ENCODE measurements around the gene SIGLEC14.
A peak's percentile ranks its signal among the peaks of the same experiment; 100 is the strongest.

SIGLEC14 gene

GRCh38 chr19:51614789-51615188 is 31.8 kb downstream of the SIGLEC14 start:
- no peak for DNase-seq

GRCh38 chr19:51610576-51610975 is 36.0 kb downstream of the SIGLEC14 start:
- no peak for DNase-seq

- peak; percentile 63 for DNase-seq
These were observed 38.6 kb downstream of the SIGLEC14 start for GRCh38 chr19:51607920-51608562.

GRCh38 chr19:51607077-51607476 is 39.5 kb downstream of the SIGLEC14 start:
- DNase-seq, result no peak

GRCh38 chr19:51602189-51602854 is 44.3 kb downstream of the SIGLEC14 start:
- DNase-seq, result no peak

GRCh38 chr19:51600940-51601580 is 45.6 kb downstream of the SIGLEC14 start:
- DNase-seq, result no peak

- no peak for DNase-seq
These were observed 47.5 kb downstream of the SIGLEC14 start for GRCh38 chr19:51599084-51599483.

GRCh38 chr19:51598159-51598915 is 48.3 kb downstream of the SIGLEC14 start:
- DNase-seq, result no peak

- DNase-seq, result no peak
These were observed 51.1 kb downstream of the SIGLEC14 start for GRCh38 chr19:51595190-51596175.

GRCh38 chr19:51594774-51595109 is 51.9 kb downstream of the SIGLEC14 start:
- DNase-seq, result no peak

GRCh38 chr19:51593969-51594773 is 52.5 kb downstream of the SIGLEC14 start:
- peak; percentile 99 for DNase-seq

GRCh38 chr19:51593138-51593890 is 53.3 kb downstream of the SIGLEC14 start:
- no peak for DNase-seq

Data from right hindlimb (tissue), 1 donor.